Cardiac fibroblast (primary cell): ENCODE results near the gene CNIH1.
"Not testable (repeated sequence)": the region's sequence is repeated elsewhere in the genome, so short reads cannot be mapped to it uniquely, and the experiment has no call there.

ENCODE experiments used
- DNase-seq, 2 donors: peaks; one replicate each; pipeline versions ENCODE4 v3.0.0 to v3.0.0-alpha.2; 2010; ENCODE audit warnings: low read depth in 2 of 2
- H3K4me3 ChIP-seq, 2 donors: replicated peaks in 1 of 2; 1 replicate in 1 of 2; 2 replicates in 1 of 2; pipeline ENCODE4 v1.5.1; 2011; ENCODE audit warnings: low read depth in 2 of 2, low read length in 2 of 2, mild to moderate bottlenecking in 2 of 2, moderate library complexity in 1 of 2
- TF ChIP-seq, protein P1 (sequence below): IDR thresholded peaks from one replicate; pipeline ENCODE4 v1.5.1; 2011; ENCODE audit warnings: low read depth, mild to moderate bottlenecking, low read length, inconsistent platforms

The CNIH1 gene

DNA sequence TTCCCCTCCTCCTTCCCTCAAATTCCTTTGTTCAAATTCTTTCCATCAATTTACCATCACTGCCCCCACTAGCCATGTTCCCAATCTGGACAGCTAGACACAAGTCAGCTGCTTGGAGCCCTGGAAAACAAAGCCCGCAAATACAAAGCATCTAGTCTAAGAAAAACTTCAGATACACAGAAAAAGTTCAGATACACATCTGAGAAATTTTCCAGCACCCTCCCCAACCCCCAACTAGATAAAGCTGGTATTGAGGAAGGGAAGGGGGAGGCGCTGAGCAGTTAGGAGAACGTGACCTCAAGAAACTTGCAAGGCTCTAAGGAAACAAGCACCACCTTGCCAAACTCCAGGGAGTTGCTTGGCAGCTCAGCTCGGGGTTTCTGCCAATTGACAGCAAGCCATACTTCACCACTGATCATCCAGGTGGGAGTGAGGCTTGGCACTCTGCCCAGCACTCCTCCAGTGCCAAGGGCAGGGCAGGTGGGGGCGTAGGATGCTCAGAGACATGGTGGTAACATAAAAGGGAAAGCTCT lies 5.1 kb upstream of the CNIH1 start:
- peak; percentile 31 to 94 for DNase-seq
- no peak overlapping the region for H3K4me3 ChIP-seq
- TF ChIP-seq, protein P1, sequence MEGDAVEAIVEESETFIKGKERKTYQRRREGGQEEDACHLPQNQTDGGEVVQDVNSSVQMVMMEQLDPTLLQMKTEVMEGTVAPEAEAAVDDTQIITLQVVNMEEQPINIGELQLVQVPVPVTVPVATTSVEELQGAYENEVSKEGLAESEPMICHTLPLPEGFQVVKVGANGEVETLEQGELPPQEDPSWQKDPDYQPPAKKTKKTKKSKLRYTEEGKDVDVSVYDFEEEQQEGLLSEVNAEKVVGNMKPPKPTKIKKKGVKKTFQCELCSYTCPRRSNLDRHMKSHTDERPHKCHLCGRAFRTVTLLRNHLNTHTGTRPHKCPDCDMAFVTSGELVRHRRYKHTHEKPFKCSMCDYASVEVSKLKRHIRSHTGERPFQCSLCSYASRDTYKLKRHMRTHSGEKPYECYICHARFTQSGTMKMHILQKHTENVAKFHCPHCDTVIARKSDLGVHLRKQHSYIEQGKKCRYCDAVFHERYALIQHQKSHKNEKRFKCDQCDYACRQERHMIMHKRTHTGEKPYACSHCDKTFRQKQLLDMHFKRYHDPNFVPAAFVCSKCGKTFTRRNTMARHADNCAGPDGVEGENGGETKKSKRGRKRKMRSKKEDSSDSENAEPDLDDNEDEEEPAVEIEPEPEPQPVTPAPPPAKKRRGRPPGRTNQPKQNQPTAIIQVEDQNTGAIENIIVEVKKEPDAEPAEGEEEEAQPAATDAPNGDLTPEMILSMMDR, result no peak

DNA sequence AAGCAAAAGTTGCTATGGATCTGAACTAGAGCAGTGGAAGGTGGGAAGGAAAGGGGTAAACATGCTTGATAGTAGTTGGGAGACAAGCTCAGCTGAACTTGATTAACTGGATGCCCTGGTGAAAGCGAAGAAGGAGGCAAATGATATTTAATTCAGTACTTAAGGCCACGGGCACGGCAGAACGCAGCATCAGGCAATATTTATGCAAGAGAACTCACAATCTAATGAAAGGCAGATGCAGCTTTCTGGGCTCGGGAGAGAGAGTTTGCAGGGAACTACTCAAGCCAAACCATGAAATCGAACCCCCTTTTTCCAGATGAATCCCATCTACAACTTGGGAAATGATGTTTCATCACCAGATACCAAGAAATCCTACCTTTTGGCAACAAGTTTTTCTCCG lies 3.5 kb upstream of the CNIH1 start:
- TF ChIP-seq, protein P1, result no peak
- H3K4me3 ChIP-seq, result no peak overlapping the region
- peak in 1 of 2 donors; percentile 37 for DNase-seq

DNA sequence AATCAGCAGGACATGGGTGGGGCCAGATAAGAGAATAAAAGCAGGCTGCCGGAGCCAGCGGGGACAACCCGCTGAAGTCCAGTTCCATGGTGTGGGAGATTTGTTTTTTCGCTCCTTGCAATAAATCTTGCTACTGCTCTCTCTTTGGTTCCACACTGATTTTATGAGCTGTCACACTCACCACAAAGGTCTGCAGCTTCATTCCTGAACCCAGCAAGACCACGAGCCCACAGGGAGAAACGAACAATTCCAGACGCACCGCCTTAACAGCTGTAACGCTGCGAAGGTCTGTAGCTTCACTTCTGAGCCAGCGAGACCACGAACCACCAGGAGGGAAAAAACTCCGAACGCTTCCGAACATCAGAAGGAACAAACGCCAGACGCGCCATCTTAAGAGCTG lies 2.8 kb upstream of the CNIH1 start:
- DNase-seq, result no peak
- TF ChIP-seq, protein P1, result no peak
- no peak overlapping the region for H3K4me3 ChIP-seq

DNA sequence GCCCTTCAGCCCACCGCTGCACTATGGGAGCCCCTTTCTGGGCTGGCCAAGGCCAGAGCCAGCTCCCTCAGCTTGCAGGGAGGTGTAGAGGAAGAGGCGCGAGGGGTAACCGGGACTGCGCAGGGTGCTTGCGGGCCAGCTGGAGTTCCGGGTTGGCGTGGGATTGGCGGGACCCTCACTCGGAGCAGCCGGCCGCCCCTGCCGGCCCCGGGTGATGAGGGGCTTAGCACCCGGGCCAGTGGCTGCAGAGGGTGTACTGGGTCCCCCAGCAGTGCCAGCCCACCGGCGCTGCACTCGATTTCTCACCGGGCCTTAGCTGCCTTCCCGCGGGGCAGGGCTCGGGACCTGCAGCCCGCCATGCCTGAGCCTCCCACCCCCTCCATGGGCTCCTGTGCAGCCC lies 1.8 kb upstream of the CNIH1 start:
- DNase-seq, result not testable (repeated sequence)

DNA sequence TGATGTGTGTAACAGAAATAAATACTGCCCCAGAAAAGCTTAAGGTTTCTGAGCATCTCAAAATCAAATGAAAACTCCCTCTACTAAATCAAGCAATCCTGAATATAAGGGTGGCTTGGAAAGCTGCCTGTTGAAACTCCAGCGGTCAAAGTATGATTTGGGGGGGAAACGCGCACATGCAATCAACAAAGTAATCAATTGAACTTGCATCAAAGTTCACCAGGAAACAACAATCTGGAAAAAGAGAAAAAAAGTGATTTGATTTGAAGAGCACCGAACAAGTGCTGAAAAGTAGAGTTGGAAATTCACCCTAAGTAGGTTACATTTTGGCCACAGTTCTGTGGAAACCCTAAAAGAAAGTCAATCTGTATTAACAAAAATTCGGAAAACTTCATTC lies 700 bp downstream of the CNIH1 start:
- peak overlapping the region; percentile 69 to 82 for H3K4me3 ChIP-seq
- TF ChIP-seq, protein P1, result no peak
- no peak for DNase-seq

More for the DNA sequence above, 1.8 kb upstream of the CNIH1 start:
- H3K4me3 ChIP-seq, result not testable (repeated sequence)

DNA sequence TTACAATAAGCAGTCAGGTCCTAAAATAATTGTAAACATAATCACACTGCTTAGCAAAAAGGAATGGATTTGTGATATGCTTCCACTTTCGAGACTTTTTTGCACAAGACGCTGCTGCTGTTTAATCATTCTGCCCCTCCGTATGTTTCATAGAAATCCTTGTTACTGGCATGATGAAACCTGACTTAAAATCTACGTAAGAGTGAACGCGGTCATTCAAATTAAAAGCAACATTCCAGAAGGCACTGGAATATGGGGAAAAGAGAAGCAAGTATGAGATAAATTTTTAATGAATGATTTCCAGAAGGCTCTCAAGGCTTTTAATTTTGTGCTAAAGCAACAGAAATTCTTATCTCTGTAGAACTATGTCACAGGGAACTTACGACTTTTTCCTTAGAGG lies 1.1 kb downstream of the CNIH1 start:
- TF ChIP-seq, protein P1, result no peak
- H3K4me3 ChIP-seq, result peak overlapping the region; percentile 69 to 82
- DNase-seq, result peak; percentile 52 to 59

DNA sequence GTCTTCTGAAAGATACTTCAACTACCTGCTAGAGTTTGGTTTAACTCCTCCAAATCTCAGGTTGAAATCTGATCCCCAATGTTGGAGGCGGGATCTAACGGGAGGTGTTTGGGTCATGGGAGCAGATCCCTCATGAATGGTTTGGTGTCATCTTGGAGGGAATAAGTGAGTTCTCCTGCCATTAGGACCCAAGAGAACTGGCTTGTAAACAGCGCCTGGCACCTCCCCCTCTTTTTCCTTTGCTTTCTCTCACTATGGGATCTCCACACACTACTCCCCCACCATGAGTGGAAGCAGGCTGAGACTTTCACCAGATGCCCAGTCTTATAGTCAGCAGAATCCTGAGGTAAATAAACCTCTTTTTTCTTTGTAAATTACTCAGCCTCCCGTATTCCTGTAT lies 2.5 kb downstream of the CNIH1 start:
- DNase-seq, result no peak

DNA sequence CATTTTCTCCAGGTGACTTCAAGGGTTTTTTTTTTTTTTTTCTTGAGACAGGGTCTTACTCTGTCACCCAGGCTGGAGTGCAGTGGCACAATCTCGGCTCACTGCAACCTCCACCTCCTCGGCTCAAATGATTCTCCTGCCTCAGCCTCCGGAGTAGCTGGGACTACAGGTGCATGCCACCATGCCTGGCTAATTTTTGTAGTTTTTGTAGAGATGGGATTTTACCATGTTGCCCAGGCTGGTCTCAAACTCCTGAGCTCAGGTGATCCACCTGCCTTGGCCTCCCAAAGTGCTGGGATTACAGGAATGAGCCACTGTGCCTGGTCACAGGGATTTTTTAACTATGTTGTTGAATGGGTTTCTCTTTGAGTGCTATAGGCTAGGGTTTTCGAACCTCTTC lies 3.2 kb downstream of the CNIH1 start:
- DNase-seq, H3K4me3 ChIP-seq: not testable (repeated sequence)

More for the DNA sequence above, 2.5 kb downstream of the CNIH1 start:
- no peak overlapping the region for H3K4me3 ChIP-seq
- TF ChIP-seq, protein P1, result no peak
